HG03025 (cell line): ENCODE measurements around the gene SLC12A7.

Source experiments
- ATAC-seq: cut with Tn5 transposase; IDR thresholded peaks from one replicate; pipeline ENCODE4 v1.9.1; 2021; ENCODE audit warnings: mild to moderate bottlenecking, moderate library complexity; ENCODE audit not compliant: unreplicated experiment, low FRiP score

Gene SLC12A7

DNA sequence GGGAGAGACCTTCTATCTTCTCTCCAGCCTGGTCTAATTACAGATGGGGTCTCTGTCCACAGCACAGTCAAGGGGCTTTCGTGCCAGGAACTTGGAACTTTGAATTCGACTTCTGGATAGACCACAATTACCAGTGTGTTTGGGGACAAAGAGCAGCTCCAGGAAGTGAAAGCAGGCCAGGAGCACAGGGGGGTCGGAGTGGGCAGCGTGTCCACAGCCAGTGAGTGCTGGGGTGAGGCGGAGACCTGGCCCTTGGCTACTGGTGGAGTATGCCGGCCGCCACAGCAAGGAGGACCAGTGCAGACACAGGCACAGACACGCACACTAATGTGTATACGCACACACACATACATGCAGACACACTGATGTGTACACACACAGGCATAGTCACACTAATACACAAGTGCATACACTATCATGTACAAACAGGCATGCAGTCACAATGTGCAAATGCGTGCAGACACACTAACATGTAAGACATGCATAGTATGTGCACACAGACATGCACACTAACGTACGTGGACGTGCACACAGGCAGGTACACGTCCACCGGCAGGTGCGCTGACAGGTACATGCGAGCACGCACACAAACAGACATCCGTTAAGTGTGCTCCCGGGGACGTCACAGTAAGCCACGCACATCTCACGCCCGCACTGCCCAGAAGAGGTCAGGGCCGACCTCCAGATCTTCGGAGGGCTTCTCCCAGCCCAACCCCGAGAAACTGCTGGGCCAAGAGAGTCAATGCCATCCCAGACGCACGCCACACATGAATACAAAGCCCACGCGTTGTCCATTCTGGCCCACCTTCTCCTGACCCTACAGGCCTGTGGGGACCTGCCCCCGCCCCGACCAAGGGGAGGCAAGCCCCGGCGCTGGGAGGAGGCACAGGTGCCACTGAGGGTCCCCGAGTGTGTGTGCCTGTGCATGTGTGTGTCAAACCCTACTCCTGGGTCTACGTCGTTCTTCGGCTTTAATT lies 56.8 kb downstream of the SLC12A7 start:
- ATAC-seq: no peak

DNA sequence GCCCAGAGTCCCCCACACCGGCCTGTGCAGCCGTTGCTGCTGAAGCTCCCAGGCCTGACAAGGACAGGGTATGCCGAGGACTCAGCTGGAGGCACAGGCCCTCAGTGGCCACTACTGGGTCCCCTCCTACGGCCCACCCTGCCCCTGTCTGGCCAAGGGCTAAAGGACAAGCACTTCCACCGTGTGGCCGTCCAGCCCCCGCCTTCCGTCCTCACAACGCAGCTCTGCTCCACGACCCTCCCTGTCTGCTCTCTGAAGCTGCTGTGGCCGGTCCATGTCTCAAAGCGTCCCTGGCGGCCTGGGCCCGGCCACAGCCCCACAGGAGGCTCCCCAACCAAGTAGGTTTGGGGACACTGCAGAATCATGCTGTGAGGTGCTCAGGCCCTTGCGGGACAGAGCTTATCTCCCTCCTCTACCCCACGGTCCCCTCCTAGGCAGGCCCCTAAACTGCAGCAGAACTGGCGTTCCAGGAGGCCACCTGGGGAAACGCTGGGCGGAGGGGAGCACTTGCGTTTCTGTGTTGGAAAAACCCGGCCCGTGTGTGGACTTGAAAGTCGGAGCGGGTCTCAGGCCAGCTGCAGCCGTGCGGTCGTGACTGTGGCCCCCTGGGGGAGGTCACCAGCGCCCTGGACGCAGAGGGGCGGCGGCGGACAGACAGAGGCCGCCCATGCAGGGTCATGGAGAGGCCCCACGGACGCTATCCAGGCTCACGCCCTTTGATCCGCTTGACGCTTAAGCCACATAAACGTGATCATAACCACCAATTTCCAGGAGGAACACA lies 57.7 kb downstream of the SLC12A7 start:
- no peak for ATAC-seq

DNA sequence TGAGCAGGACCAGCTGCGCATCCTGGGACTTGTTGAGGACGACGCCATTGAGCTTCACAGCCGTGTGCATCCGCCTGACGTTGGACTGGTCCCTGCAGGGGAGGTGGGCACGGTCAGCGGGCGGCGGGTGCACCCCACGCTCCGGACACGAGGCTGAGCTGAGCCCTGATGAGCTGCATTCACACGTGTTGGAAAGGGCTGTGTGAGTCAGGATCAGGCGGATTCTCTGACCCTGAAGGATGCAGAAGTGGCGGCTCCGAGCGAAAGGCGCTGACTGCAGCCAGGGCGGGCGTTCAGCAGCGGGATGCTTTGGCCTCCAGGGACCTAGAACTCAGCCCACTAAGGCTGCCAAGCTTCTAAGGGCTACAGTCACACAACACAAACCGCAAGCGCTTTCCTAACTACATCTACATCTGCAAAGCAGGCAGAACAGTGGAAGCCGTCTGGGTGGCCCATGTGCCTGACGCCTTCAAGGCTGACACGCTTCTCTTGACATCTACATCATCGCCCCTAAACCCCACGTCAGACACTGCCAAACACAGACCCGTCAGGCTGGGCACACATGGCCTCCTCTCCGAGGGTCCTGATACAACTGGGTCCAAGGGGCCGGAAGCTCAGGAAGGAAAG lies 58.4 kb downstream of the SLC12A7 start:
- ATAC-seq: no peak

DNA sequence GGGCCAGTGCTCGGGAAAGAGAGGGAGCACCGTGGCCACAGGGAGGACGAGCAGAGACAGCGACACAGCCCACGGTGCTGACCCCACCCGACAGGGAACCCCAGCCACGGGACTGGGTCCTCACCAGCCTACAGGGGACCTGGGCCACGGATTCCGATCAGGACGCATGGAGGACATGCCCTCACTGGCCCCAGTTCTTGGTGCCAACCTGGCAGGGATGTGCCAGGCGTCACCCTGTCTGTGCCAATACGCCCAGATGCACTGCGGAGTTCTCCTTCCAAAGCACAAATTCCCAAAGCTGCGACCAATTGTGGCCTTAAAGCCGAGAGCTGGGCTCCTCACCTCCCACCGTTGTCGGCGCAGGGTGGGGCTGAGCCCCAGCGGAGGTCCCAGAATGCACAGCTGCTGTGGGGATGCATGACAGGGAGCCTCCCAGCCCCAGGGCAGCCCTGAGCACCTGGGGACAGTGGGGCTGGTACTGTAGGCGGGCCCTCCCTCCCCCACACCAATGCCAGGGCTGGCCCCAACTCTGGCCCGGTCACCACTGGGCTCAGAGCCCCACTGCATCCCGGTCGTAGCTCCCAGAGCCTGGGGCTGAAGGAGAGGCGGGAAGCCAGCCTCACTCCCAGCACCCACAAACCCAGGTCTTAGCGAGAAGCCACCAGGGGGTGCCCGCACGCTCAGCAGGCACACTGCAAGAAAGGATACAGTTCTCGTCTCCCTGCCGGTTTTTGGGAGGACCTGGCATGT lies 59.0 kb downstream of the SLC12A7 start:
- no peak for ATAC-seq

DNA sequence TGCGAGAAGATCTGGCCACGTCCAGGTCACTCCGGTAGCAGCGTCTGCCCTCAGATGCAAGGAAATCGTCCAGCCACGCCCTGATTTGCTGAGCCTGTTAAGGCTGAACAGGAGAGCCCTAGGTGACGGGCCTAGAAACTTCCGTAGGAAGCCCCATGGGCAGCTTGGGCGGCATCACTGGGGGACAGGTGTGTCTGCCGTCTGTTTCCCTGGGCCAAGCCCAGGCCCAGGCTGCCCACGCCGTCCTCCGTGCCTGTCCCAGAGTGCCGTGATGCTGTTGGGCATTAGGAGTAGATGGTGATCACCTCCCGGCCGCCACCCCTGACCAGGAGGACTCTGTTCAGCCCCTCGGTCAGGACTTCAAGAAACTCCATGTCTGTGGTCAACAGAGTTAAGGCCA lies 59.8 kb downstream of the SLC12A7 start:
- no peak for ATAC-seq

DNA sequence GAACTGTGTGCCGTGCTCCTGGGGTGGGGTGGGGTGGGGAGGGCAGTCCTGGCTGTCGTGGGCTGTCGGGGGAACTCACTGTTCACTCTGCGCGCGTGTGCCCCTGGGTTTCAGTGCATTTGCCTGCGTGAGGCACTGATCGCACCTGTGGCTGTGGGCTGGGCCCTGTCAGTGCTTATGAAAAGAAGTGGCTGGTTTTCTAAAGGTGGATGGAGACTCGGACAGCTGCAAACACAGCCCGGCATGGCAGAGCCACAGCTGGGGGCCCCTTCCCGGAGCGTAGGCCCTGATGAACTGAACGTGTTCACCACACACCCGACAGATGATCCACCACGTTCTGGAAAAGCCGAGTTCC lies 60.5 kb downstream of the SLC12A7 start:
- ATAC-seq: no peak

DNA sequence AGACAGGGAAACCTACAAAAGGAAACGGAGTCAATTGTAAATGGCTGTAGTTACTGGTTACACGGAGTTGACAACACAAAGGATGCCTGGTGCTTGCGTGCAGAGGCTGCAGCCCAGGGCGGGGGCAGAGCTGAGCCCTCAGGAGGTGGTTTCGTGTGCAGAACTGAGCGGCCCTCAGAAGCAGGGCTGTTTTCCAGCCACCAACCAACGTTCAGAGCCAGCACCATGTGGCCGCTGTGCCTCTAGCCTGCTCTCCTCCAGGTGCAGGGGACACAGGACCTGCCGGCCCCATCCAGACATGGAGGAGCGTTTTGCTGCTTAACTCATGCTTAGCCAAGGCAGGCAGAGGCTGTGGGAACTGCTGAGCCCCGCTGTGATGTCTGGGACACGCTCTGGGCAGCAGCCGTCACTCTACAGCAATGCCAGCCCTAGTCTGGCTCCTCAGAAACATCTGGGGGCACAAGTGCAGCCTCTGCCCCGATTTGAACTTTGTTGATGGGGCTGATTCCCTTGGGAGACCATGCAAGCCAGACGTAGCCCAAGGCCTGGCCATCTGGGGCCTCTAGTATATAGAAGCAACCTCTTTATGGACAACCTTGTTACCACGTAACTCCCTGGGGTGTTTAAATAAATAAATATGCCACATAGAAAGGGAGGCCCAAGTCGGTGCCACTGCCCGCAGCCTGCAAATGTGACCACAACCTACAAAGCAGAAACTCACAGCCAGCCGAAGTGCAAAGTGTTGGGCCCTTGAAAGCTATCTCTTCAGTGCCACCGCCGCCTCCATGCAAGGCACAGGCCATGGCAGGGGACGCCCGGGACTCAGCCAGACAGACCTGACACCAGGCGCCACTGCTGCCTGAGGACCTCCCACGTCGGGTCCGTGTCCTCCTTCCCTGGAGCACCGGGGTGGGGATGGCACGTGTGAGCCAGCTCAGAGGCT lies 61.2 kb downstream of the SLC12A7 start:
- no peak for ATAC-seq

DNA sequence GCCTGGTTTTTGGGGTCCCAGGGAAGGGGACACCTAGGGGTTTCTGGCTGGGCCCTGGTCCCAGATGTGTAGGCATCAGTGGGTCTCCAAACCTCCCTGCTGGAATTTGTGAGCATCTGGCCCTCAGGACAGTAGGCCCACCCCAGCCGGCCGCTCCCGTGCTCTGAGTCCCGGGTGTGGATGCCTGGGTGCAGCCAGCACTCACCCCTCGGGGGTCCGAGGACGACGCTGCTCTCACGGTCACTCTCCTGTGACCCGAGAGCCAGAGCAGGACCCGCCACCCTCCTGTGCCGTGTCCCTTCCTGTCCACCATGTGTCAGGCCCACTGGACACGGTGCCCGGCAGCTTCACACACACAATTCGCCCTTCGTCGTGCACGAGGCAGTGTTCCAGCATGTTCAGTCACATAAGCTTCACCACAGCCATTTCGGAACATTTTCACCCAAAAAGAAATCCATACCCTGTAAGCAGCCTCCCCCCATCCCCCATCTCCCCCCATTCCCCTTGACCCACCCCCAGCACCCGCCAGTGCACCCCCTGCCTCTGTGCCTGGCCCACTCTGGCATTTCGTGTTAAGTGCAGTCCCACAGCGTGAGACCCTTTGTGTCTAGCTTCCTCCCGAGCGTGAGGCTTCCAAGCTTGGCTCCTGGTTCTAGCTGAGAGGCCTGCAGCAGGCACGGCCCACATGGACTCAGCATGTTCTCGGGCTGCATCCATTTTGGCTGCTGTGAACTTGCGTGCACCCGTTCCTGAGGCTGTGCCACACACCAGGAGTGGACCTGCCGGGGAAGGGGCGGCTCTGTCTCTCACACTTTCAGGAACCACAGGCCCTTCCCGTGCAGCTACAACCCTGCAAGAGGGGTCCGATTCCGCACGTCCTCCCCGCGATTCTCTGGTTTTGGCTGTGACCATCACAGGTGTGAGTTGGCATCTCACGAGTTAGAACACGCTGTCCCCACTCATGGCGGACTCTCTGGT lies 62.7 kb downstream of the SLC12A7 start:
- no peak for ATAC-seq

DNA sequence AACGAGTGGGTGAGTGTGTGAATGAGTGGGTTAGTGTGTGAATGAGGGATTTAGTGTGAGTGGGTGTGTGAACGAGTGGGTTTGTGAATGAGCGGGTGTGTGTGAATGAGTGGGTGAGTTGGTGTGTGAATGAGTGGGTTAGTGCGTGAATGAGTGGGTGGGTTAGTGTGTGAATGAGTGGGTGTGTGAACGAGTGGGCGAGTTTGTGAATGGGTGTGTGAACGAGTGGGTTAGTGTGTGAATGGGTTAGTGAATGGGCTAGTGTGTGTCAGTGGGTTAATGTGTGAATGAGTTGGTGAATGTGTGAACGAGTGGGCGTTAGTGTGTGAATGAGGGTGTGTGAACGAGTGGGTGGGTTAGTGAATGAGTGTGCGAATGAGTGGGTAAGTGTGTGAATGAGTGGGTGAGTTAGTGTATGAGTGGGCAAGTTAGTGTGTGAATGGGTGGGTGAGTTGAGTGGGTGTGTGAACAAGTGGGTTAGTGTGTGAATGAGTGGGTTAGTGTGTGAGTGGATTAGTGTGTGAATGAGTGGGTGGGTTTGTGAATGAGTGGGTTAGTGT lies 63.6 kb downstream of the SLC12A7 start:
- ATAC-seq: no peak

DNA sequence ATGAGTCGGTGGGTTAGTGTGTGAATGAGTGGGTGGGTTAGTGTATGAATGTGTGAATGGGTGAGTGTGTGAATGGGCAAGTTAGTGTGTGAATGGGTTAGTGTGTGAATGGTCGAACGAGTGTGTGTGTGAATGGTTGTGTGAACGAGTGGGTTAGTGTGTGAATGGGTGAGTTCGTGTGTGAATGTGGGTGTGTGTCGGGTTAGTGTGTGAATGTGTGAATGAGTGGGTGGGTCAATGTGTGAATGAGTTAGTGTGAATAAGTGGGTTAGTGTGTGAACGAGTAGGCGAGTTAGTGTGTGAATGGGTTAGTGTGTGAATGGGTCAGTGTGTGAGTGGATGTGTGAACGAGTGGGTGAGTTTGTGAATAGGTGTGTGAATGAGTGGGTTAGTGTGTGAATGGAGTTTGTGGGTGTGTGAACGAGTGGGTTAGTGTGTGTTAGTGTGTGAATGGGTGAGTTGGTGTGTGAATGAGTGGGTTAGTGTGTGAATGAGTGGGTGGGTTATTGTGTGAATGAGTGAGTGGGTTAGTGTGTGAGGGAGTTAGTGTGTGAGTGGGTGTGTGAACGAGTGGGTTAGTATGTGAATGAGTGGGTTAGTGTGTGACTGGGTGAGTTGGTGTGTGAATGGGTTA lies 64.4 kb downstream of the SLC12A7 start:
- no peak for ATAC-seq

DNA sequence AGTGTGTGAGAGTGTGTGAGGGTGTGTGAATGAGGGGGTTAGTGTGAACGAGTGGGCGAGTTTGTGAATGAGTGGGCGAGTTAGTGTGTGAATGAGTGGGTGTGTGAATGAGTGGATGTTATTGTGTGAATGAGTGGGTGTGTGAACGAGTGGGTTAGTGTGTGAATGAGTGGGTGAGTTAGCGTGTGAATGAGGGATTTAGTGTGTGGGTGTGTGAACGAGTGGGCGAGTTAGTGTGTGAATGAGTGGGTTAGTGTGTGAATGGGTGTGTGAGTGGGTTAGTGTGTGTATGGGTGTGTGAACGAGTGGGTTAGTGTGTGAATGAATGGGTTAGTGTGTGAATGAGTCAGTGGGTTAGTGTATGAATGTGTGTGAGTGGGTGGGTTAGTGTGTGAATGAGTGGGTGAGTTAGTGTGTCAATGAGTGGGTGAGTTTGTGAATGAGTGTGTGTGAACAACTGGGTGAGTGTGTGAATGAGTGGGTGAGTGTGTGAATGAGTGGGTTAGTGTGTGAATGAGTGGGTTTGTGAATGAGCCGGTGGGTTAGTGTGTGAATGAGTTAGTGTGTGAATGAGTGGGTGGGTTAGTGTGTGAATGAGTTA lies 65.8 kb downstream of the SLC12A7 start:
- no peak for ATAC-seq

DNA sequence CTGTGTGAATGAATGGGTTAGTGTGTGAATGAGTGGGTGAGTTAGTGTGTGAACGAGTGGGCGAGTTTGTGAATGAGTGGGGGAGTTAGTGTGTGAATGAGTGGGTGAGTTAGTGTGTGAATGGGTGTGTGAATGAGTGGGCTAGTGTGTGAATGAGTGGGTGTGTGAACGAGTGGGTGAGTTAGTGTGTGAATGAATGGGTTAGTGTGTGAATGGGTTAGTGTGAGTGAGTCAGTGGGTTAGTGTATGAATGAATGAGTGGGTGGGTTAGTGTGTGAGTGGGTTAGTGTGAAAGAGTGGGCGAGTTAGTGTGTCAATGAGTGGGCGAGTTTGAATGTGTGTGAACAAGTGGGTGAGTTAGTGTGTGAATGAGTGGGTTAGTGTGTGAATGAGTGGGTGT lies 67.7 kb downstream of the SLC12A7 start:
- no peak for ATAC-seq

DNA sequence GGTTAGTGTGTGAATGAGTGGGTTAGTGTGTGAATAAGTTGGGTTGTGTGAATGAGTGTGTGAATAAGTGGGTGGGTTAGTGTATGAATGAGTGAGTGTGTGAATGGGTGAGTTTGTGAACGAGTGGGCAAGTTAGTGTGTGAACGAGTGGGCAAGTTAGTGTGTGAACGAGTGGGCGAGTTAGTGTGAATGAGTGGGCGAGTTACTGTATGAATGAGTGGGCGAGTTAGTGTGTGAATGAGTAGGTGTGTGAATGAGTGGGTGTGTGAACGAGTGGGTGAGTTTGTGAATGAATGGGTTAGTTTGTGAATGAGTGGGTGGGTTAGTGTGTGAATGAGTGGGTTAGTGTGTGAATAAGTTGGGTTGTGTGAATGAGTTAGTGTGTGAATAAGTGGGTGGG lies 68.5 kb downstream of the SLC12A7 start:
- ATAC-seq: no peak

DNA sequence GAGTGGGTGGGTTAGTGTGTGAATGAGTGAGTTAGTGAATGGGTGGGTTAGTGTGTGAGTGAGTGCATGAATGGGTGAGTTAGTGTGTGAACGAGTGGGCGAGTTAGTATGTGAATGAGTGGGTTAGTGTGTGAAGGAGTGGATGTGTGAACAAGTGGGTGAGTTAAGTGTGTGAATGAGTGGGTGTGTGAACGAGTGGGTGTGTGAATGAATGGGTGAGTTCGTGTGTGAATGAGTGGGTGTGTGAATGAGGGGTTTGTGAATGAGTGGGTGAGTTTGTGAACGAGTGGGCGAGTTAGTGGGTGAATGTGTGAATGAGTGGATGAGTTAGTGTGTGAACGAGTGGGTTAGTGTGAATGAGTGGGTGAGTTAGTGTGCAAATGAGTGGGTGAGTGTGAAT lies 69.2 kb downstream of the SLC12A7 start:
- no peak for ATAC-seq

DNA sequence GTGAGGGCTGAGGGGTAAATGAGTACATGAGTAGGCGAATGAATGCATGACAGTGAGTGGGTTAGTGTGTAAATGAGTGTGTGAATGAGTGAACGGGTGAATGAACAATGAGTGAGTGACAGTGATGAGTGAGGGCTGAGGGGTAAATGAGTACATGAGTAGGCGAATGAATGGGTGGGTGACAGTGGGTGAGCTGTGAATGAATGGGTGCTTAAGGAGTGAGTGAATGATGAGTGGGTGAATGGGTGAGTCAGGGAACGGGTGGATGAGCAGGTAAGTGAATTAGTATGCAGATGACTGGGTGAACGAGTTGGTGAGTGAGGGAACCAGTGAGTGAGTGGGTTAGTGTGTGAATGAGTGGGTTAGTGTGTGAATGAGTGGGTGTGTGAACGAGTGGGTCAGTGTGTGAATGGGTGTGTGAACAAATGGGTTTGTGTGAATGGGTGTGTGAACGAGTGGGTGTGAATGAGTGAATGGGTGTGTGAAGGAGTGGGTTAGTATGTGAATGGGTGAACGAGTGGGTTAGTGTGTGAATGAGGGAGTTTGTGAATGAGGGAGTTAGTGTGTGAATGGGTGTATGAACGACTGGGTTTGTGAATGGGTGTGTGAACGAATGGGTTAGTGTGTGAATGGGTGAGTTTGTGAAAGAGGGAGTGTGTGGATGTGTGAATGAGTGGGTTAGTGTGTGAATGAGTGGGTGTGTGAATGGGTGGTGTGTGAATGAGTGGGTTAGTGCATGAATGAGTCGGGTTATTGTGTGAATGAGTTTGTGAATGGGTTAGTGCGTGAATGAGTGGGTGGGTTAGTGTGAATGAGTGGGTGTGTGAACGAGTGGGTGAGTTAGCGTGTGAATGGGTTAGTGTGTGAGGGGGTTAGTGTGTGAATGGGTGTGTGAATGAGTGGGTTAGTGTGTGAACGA lies 70.4 kb downstream of the SLC12A7 start:
- ATAC-seq: no peak

DNA sequence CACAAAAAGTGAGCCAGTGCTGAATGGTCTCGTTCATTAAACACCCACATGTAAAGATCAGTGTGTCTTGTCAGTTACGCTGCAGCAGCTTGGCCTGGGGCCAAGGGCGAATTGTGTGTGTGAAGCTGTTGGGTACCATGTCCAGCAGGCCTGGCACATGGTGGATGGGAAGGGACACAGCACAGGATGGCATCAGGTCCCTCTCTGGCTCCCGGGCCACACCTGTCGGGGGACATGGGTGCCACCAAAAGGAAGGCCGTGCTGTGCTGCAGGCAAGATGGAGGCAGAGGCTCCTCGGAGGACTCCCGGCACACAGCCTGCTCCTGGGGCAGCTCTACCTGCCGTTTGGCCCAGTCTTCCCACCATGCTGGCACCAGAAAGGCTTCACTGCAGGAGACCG lies 71.3 kb downstream of the SLC12A7 start:
- no peak for ATAC-seq
